ENCODE results near the gene STOX2.

Gene STOX2

GRCh38 chr4:183985786-183986185 is 80.7 kb downstream of the STOX2 start:
- in situ Hi-C loops (cut with MboI; ENCODE audit: low sequenced_read_pairs): no loop called here

DNA sequence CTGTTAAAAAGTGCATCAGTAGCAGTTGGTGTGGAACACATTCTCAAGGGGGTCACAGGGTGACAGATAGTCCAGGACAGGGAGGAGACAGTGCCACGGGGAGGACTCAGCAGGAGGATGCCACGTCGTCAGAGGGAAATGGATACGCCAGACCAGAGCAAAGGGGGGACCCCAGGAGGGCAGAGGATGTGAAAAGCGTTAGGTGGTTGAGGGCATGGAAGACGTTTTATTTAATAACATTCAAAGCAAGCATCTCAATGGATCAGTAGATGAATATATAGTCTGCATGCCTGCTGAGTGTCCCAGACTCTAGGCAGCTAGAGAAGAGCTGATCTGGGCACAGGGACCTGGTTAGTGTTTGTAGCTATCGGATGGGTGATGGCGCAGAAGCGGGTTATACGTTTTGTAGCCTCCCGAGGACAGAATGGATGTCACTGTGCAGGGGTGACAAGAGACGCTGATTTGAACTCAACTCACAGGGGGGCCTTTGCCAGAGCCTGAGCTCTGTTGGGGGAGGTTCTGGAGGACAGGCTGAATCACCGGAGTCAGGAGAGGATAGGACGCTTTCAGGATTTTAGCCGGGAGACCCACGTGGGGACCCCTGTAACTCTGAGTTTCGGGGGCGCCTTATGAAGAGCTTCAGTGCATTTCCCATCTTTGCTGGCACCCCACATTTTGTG is 81.3 kb downstream of the STOX2 start:
- in situ Hi-C loops (cut with MboI; ENCODE audit: low sequenced_read_pairs): no loop called here

DNA sequence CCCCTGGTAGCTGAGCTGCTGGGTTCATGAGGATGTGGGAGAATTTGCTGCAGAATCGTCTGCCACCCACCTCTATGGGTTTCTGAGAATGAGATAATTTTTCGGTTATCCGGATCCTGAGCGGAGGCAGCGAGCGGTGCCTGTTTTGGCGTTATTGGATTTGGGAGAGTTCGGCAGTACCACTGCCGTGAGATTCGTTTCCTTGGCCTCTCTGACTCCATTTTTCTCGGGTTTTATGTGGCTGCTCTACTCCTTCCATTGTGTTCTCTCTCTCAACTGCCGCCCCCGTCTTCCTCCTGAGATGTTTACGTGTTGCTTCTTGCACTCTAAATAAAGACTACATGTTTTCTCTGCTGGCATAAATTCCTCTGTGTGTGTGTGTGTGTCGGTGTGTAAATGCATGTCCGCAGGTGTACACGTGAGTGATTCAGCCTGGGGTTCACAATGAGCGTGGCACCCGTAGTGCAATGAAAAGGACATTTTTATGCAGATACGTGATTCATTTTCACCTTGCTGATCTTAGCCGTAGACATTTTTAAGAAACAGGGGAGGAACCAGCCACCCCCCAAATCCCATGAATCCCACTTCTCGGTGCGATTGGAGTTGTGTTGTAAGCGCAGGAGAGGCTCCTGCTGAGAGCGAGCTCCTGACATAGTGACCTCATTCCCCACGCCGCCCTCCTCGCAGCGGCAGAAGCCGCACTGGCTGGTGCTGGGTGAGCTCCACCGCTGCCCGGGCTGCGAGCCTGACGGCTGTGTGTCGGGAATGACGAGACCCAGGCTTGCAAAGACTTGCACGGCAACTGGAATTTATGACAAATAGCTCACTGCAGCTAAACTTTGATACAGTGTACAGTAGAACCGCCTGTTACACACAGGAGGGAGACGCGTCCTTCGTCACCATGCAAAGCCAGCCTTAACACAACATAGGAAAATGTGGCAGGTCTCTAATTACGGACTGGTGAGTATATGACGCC is 82.2 kb downstream of the STOX2 start:
- in situ Hi-C loops (cut with MboI; ENCODE audit: low sequenced_read_pairs): no loop called here

DNA sequence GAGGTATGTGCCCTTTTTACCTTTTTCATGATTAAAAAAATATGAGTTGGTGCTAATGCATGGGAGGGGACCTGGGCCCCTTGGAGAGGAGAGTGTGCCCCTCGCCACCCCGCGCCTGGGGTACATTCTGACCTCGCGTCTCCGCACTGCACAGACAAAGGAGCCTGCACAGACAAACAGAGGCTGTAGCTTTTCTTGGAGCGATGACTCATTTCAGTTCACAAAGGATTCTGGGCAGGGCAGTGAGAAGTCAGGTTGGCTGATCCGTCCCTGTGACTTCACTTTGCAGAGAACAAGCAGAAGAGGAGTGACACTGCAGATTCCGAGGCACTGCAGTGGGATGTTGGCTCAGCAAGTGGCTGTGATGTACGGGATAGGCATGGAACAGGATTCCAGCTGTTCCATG is 82.9 kb downstream of the STOX2 start:
- in situ Hi-C loops (cut with MboI; ENCODE audit: low sequenced_read_pairs): no loop called here

DNA sequence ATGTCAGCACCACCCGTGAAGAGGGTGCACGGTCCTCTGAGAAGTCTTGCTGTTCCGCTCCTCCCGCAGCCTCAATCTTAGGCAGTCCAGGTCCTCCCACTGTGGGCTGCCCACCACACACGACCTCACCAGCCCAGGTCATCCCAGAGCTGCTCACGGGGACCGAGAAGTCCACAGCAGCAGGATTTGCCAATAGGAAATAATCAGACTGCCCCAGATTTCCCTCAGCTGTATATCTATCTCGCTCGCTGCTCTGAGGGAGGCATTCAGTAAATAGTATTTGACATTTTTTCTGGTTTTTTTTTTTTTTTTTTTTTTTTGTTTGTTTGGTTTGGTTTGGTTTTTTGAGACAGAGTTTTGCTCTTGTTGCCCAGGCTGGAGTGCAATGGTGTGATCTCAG is 83.8 kb downstream of the STOX2 start:
- in situ Hi-C loops (cut with MboI; ENCODE audit: low sequenced_read_pairs): no loop called here

DNA sequence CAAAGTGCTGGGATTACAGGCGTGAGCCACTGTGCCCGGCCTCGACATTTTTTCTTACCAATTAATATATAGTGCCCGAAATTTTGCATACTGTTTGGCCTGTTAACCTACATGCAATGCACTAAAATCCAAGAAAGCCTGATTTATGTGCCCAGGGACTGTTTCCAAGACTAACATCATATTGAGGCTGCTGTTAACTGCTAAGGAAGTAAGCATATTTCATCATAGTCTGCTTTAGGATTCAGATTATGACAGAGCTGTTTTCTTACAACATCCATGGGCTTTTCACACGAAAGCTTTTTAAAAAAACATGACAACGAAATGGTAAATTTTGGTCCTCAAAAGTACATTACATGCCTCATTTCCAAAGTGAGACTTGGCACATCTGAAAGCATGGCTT is 84.4 kb downstream of the STOX2 start:
- in situ Hi-C loops (cut with MboI; ENCODE audit: low sequenced_read_pairs): no loop called here

GRCh38 chr4:183989931-183990330 is 84.8 kb downstream of the STOX2 start:
- in situ Hi-C loops (cut with MboI; ENCODE audit: low sequenced_read_pairs): no loop called here

GRCh38 chr4:183993676-183994075 is 88.6 kb downstream of the STOX2 start:
- in situ Hi-C loops (cut with MboI; ENCODE audit: low sequenced_read_pairs): no loop called here

DNA sequence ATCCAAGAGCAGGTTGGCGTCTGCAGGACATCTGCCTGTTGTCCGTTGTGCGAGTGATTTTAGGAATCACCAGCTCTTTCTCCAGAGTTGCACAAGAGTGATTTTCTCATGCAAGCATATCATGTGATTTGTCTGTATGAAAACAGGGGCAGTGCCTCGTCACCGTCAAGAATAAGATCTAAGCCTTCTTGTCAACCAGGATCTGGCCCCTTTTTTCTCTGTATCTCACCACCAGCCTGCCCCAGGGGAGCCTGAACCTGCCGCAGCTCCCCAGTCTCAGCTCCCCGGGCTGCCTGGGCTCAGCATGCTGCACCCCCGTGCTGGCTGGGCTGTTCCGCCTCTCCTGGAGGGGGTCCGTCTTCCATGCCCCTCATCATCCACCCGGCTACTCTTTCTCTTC is 90.5 kb downstream of the STOX2 start:
- in situ Hi-C loops (cut with MboI; ENCODE audit: low sequenced_read_pairs): no loop called here

- in situ Hi-C loops (cut with MboI; ENCODE audit: low sequenced_read_pairs): no loop called here
Observed at GRCh38 chr4:183996868-183997267, 91.8 kb downstream of the STOX2 start.

- in situ Hi-C loops (cut with MboI; ENCODE audit: low sequenced_read_pairs): no loop called here
Observed at GRCh38 chr4:183999435-183999834, 94.3 kb downstream of the STOX2 start.

- in situ Hi-C loops (cut with MboI; ENCODE audit: low sequenced_read_pairs): no loop called here
Observed at GRCh38 chr4:184000457-184001396, 95.6 kb downstream of the STOX2 start.

DNA sequence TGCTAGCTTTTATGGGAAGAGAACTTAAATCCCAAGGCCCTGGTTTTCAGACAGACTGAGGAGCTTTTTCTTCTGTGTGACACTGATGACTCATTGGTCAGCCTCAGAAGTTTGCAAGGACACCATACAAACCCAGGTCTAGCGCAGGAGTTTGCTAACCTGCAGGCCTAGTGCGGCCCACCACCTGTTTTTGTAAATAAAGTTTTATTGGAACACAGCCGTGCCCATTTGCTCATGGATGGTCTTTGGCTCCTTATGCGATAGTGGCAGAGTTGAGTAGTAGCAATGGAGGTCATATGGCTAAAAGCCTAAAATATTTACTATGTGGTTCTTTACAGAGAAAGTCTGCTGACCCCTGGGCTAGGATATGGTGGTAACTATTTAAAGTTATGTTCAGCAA is 98.3 kb downstream of the STOX2 start:
- in situ Hi-C loops (cut with MboI; ENCODE audit: low sequenced_read_pairs): no loop called here

GRCh38 chr4:184007891-184008290 is 102.8 kb downstream of the STOX2 start:
- in situ Hi-C loops (cut with MboI; ENCODE audit: low sequenced_read_pairs): no loop called here

- in situ Hi-C loops (cut with MboI; ENCODE audit: low sequenced_read_pairs): no loop called here
Observed at GRCh38 chr4:184010696-184011095, 105.6 kb downstream of the STOX2 start.

DNA sequence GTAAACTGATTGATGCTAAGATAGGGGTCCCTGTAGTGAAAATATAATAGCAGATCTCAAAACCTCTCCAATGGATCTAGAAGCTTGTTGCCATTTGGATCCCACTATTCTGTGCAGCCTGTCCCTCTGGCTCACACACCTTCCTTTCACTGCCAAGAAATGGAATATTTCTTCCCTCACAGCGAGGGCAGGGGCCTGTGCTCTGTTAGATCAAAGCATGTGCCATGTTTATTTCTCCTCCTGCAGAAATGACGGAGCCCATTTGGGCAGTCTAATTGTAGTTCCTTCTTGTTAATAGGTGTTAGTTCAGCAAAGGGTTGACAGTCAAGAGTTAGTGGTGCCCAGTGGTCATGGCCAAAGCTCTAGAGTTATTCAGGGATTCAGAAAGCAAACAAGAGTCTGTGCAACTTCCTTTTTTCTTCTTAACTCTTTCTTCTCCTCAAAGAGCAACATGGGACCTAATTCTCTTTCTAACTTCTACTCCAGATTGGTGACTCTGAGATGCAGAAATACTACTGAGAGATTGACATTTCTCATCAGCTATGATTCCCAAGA is 106.8 kb downstream of the STOX2 start:
- in situ Hi-C loops (cut with MboI; ENCODE audit: low sequenced_read_pairs): no loop called here

DNA sequence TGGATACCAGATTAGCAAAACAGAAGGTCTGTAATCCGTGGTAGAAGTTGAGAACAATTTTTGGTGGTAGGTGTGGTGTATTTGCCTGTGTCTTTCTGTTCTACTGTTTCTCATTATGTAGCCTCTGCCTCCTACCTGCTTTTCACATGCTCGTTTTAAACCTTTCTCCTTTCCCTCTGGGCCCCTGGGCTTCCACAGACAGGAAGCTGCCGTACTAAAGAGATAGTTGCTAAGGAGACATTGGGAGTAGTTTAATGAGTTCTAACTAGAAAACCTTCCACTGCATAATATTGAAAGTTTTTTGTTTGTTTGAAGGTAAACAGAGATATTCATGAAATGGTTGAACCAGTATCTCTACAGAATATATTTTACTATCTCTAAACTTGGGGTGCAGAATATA is 107.8 kb downstream of the STOX2 start:
- in situ Hi-C loops (cut with MboI; ENCODE audit: low sequenced_read_pairs): no loop called here

GRCh38 chr4:184014301-184014700 is 109.2 kb downstream of the STOX2 start:
- in situ Hi-C loops (cut with MboI; ENCODE audit: low sequenced_read_pairs): no loop called here

DNA sequence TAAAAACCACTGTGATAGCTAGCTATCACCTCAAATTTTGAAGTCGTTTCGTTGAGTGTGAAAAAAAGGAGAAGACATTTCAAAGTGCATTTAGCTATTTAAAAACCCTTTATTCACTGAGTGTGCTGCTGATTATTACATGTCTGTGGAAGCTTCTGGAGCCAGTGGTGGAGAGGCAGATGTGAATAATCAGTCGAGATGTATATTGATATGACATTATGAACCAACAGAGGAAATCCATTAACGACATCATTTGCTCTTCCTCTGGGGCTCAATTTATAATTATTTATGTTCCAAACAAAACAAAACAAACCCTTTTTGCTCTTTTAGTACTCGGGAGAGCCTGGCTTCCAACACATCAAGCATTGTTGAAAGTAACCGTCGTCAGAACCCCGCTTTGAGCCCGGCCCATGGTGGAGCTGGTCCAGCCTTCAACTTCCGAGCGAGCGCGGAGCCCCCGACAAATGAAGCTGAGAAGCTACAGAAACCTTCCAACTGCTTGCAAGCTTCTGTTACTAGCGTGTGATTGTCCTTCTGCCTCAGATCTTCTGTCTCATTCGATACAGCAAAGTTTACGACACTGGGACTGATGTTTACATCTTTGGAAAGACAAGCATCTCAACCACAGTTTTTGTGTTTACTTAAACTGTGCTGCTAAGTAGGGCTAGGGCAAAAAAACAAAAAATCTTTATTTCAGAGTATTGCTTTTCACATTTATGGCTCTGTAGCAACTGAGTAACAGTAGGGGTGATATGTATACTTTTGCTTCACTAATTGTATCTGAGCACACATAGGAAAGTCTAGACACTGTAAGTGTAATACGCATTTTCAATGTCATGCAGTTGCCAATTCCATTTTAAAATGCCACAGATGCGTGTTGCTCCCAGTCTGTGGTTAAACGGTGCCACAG is 111.9 kb downstream of the STOX2 start:
- in situ Hi-C loops (cut with MboI; ENCODE audit: low sequenced_read_pairs): no loop called here

- in situ Hi-C loops (cut with MboI; ENCODE audit: low sequenced_read_pairs): no loop called here
Observed at GRCh38 chr4:184019076-184019475, 114.0 kb downstream of the STOX2 start.
